MCF 10A (cell line): ENCODE measurements around the gene SPOCK1. TPM values are rescaled to one million over a fixed set of nuclear protein-coding genes. Genes with fewer than 3 reads are reported as not detected.

ENCODE experiments used
- BruUV-seq: library from RNA; stranded (reverse); fragments of 400-500 nt; replicated peaks from 2 replicates; lab custom pipeline; 2021; lab: Mats Ljungman, UMichigan
- CTCF ChIA-PET: fragments of 300-600 bp; sonication (Branson Sonifier 250); formaldehyde crosslinking; extraction: SDS; loops from one replicate; lab custom pipeline; 2021; ENCODE audit warnings: antibody characterized with exemption, inconsistent platforms; lab: Yijun Ruan, JAX
- POLR2A ChIA-PET: fragments of 300-600, 350-650 bp; sonication (Branson Sonifier 250); formaldehyde crosslinking; extraction: SDS; loops from one replicate; lab custom pipeline; 2020; ENCODE audit warnings: antibody characterized with exemption, inconsistent platforms; lab: Yijun Ruan, JAX
- DNase-seq: peaks from one replicate; pipeline ENCODE4 v3.0.0-alpha.2; 2018; ENCODE audit not compliant: unreplicated experiment
- H3K27ac Mint-ChIP-seq: one replicate; pipeline ENCODE4 v1.8.0; 2022; ENCODE audit warnings: mild to moderate bottlenecking, low read depth, mixed read lengths; ENCODE audit not compliant: unreplicated experiment
- H3K27me3 Mint-ChIP-seq: one replicate; pipeline ENCODE4 v1.8.0; 2022; ENCODE audit warnings: mixed read lengths; ENCODE audit not compliant: insufficient read depth, unreplicated experiment
- H3K36me3 Mint-ChIP-seq: one replicate; pipeline ENCODE4 v1.8.0; 2022; ENCODE audit warnings: mild to moderate bottlenecking, moderate library complexity, mixed read lengths; ENCODE audit not compliant: insufficient read depth, unreplicated experiment
- H3K4me1 Mint-ChIP-seq: one replicate; pipeline ENCODE4 v1.8.0; 2022; ENCODE audit warnings: mixed read lengths; ENCODE audit not compliant: insufficient read depth, unreplicated experiment
- H3K4me3 Mint-ChIP-seq: one replicate; pipeline ENCODE4 v1.8.0; 2022; ENCODE audit warnings: mild to moderate bottlenecking, moderate library complexity, mixed read lengths; ENCODE audit not compliant: unreplicated experiment
- H3K9me3 Mint-ChIP-seq: one replicate; pipeline ENCODE4 v1.8.0; 2022; ENCODE audit warnings: mixed read lengths; ENCODE audit not compliant: unreplicated experiment
- intact Hi-C: fragments of 100-400 bp; cut with micrococcal nuclease; formaldehyde crosslinking; loops from 2 replicates; pipeline ENCODE4 v1.14.1; 2022
- total RNA-seq: library from RNA; stranded (reverse); gene quantifications from 2 replicates; pipeline ENCODE4 v1.2.3, GENCODE V29; 2022
- TF ChIP-seq, protein P1 (sequence below): fragments of 200-600 bp; IDR thresholded peaks from one replicate; pipeline ENCODE4 v1.8.0; 2022; ENCODE audit warnings: antibody characterized with exemption, mild to moderate bottlenecking; ENCODE audit not compliant: unreplicated experiment

Gene SPOCK1
- total RNA-seq, 1 experiment from 2014 or later = 34.3 TPM

DNA sequence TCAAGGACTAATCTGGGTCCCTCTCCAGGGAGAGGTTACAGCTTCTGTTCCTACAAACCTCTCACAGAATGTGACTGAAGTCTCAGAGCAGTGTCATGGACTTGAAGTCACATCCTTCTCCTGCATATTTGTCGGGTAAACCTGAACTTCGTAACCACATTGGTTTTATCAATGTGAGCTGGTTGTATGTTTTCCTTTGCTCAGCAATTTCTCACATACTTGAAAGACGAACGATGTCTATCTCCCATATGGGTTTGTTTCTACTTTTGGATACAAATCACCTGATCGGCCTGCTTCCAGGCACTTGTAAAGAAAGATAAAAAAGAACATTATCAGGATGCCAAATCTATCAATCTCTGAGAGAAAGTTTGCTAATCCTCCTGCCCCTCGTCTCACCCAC lies 411.0 kb downstream of the SPOCK1 start:
- TF ChIP-seq, protein P1, sequence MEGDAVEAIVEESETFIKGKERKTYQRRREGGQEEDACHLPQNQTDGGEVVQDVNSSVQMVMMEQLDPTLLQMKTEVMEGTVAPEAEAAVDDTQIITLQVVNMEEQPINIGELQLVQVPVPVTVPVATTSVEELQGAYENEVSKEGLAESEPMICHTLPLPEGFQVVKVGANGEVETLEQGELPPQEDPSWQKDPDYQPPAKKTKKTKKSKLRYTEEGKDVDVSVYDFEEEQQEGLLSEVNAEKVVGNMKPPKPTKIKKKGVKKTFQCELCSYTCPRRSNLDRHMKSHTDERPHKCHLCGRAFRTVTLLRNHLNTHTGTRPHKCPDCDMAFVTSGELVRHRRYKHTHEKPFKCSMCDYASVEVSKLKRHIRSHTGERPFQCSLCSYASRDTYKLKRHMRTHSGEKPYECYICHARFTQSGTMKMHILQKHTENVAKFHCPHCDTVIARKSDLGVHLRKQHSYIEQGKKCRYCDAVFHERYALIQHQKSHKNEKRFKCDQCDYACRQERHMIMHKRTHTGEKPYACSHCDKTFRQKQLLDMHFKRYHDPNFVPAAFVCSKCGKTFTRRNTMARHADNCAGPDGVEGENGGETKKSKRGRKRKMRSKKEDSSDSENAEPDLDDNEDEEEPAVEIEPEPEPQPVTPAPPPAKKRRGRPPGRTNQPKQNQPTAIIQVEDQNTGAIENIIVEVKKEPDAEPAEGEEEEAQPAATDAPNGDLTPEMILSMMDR = no peak
- no peak overlapping the region for H3K27ac Mint-ChIP-seq
- H3K36me3 Mint-ChIP-seq = no peaks in the 10 kb centered on the region
- no peaks in the 10 kb centered on the region for H3K9me3 Mint-ChIP-seq
- no peaks in the 10 kb centered on the region for H3K27me3 Mint-ChIP-seq
- H3K4me1 Mint-ChIP-seq = peaks cover 24% of the 10 kb centered on the region
- CTCF ChIA-PET = interaction anchor here (2.3 kb wide), 1 partner anchor 13 kb away, joined by 23 read pairs; no protein-coding TSS in a partner anchor
- intact Hi-C loops = no loop called here
- no peak overlapping the region for H3K4me3 Mint-ChIP-seq
- POLR2A ChIA-PET = interaction anchor here (1.1 kb wide), 1 partner anchor 9 kb away, joined by 4 read pairs; no protein-coding TSS in a partner anchor
- no TSS peak for BruUV-seq
- no peak for DNase-seq

- no TSS peak for BruUV-seq
- Mint-ChIP-seq H3K4me3 (no peak overlapping the region), H3K36me3 (no peaks in the 10 kb centered on the region), H3K27ac (no peak overlapping the region), H3K9me3 (no peaks in the 10 kb centered on the region), H3K4me1 (peaks cover 16% of the 10 kb centered on the region), H3K27me3 (no peaks in the 10 kb centered on the region)
- TF ChIP-seq, protein P1 = no peak
- no peak for DNase-seq
- ChIA-PET POLR2A (no interaction called here), CTCF (interaction anchor here (0.7 to 2.3 kb wide), 5 partner anchors 11 to 233 kb away, joined by 3 to 23 read pairs (median 4); no protein-coding TSS in a partner anchor)
- intact Hi-C loops = no loop called here
Observed at GRCh38 chr5:137086342-137086741, 412.8 kb downstream of the SPOCK1 start.

- H3K27me3 Mint-ChIP-seq = no peaks in the 10 kb centered on the region
- TF ChIP-seq, protein P1 = no peak
- ChIA-PET POLR2A (no interaction called here), CTCF (interaction anchor here (1.5 kb wide), 1 partner anchor 10 kb away, joined by 5 read pairs; no protein-coding TSS in a partner anchor)
- H3K36me3 Mint-ChIP-seq = no peaks in the 10 kb centered on the region
- no peak for DNase-seq
- BruUV-seq = no TSS peak
- no peaks in the 10 kb centered on the region for H3K9me3 Mint-ChIP-seq
- intact Hi-C loops = no loop called here
- no peak overlapping the region for H3K27ac Mint-ChIP-seq
- H3K4me3 Mint-ChIP-seq = no peak overlapping the region
- peaks cover 5% of the 10 kb centered on the region for H3K4me1 Mint-ChIP-seq
Observed at GRCh38 chr5:137085206-137085605, 413.9 kb downstream of the SPOCK1 start.

DNA sequence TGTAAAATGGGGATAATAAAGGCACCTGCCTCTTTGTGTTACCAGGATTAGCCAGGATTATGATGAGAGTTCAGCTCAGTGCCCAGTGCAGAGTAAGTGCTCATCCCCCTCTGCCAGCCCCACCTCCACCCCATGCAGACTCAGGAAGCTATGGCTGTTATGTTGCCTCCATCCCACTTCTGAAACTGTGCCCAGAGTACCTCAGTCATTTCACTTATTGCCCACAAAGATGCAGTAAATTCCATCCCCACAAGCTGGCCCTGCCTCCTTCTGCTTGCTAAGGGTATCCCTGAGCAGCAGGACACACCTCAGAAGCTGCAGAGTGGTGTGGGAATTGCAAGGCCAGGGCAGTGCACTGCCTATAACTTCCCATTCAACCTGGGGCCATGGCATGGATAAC lies 415.1 kb downstream of the SPOCK1 start:
- DNase-seq = no peak
- H3K4me1 Mint-ChIP-seq = peaks cover under 1% of the 10 kb centered on the region
- no peaks in the 10 kb centered on the region for H3K27me3 Mint-ChIP-seq
- H3K27ac Mint-ChIP-seq = no peak overlapping the region
- intact Hi-C loops = no loop called here
- H3K4me3 Mint-ChIP-seq = no peak overlapping the region
- POLR2A ChIA-PET = no interaction called here
- H3K9me3 Mint-ChIP-seq = no peaks in the 10 kb centered on the region
- H3K36me3 Mint-ChIP-seq = no peaks in the 10 kb centered on the region
- no TSS peak for BruUV-seq
- TF ChIP-seq, protein P1 = no peak
- CTCF ChIA-PET = interaction anchor here (0.6 to 3.1 kb wide), 4 partner anchors 10 to 629 kb away, joined by 3 to 24 read pairs (median 4); no protein-coding TSS in a partner anchor
